ENCODE data around the gene WASF3.

DNA sequence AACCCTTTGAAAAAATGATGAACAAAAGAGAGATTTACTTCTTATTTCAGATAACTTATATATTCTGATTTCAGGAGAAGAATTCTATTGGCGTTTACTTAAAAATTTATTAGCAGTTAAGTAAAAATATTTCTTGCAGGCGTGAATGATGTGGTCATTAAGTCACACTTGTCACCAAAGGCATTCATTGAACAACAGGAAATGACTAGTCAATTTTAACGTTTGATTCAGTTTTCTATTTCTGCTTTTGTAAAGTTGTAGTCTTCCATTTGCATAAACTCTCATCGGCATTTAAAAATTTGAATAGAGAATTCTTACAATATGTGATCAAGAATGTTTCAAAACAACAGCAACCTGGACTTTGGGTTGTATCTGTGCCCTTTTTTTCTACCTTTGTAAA is 119.7 kb downstream of the WASF3 start:
- TF ChIP-seq, protein P1, sequence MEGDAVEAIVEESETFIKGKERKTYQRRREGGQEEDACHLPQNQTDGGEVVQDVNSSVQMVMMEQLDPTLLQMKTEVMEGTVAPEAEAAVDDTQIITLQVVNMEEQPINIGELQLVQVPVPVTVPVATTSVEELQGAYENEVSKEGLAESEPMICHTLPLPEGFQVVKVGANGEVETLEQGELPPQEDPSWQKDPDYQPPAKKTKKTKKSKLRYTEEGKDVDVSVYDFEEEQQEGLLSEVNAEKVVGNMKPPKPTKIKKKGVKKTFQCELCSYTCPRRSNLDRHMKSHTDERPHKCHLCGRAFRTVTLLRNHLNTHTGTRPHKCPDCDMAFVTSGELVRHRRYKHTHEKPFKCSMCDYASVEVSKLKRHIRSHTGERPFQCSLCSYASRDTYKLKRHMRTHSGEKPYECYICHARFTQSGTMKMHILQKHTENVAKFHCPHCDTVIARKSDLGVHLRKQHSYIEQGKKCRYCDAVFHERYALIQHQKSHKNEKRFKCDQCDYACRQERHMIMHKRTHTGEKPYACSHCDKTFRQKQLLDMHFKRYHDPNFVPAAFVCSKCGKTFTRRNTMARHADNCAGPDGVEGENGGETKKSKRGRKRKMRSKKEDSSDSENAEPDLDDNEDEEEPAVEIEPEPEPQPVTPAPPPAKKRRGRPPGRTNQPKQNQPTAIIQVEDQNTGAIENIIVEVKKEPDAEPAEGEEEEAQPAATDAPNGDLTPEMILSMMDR (IDR thresholded peaks at IDR 0.05; ENCODE audit: insufficient read depth, low read length), result no peak
- TF ChIP-seq, protein P2, sequence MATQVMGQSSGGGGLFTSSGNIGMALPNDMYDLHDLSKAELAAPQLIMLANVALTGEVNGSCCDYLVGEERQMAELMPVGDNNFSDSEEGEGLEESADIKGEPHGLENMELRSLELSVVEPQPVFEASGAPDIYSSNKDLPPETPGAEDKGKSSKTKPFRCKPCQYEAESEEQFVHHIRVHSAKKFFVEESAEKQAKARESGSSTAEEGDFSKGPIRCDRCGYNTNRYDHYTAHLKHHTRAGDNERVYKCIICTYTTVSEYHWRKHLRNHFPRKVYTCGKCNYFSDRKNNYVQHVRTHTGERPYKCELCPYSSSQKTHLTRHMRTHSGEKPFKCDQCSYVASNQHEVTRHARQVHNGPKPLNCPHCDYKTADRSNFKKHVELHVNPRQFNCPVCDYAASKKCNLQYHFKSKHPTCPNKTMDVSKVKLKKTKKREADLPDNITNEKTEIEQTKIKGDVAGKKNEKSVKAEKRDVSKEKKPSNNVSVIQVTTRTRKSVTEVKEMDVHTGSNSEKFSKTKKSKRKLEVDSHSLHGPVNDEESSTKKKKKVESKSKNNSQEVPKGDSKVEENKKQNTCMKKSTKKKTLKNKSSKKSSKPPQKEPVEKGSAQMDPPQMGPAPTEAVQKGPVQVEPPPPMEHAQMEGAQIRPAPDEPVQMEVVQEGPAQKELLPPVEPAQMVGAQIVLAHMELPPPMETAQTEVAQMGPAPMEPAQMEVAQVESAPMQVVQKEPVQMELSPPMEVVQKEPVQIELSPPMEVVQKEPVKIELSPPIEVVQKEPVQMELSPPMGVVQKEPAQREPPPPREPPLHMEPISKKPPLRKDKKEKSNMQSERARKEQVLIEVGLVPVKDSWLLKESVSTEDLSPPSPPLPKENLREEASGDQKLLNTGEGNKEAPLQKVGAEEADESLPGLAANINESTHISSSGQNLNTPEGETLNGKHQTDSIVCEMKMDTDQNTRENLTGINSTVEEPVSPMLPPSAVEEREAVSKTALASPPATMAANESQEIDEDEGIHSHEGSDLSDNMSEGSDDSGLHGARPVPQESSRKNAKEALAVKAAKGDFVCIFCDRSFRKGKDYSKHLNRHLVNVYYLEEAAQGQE (IDR thresholded peaks at IDR 0.05; ENCODE audit: insufficient replicate concordance, low read depth), result no peak
- no peak for TF ChIP-seq GABPA (IDR thresholded peaks at IDR 0.05; ENCODE audit: low read depth)
- TF ChIP-seq POLR2AphosphoS5 (IDR thresholded peaks at IDR 0.05; ENCODE audit: low read depth), result no peak
- no peak for TF ChIP-seq SPI1 (IDR thresholded peaks at IDR 0.05; ENCODE audit: borderline replicate concordance, low read depth)
